ENCODE results near the gene RPN2. TPM values are rescaled to one million over a fixed set of nuclear protein-coding genes. Genes with fewer than 3 reads are reported as not detected.
"Not testable (repeated sequence)": the region's sequence is repeated elsewhere in the genome, so short reads cannot be mapped to it uniquely, and the experiment has no call there.

The RPN2 gene
- 98.5 TPM for polyA plus RNA-seq (2012; ENCODE audit: missing spikeins)

GRCh38 chr20:37178839-37179682 is at the start of gene RPN2, which contains the start of gene MROH8:
Gene RPN2 (plus strand): TSS chr20:37179330. CDS start chr20:37179357, 27 bp downstream.
Gene MROH8 (minus strand): TSS chr20:37179548.
- FAIRE-seq (peak; percentile 89), DNase-seq (ENCODE audit: insufficient read length) (peak; percentile 85)
- TF ChIP-seq TAF1 (IDR thresholded peaks at IDR 0.05; ENCODE audit: borderline replicate concordance, low read depth, low read length) (peak; percentile 80), POLR2AphosphoS5 (IDR thresholded peaks at IDR 0.05; ENCODE audit: low read depth, low read length) (peak; percentile 71; the same call in 1 of the 2 replicates), POLR2A (IDR thresholded peaks at IDR 0.05; ENCODE audit: low read depth, low read length) (peak; percentile 89; the same call in 1 of the 2 replicates)

GRCh38 chr20:37131486-37131885 is 47.6 kb upstream of the RPN2 start:
- TF ChIP-seq POLR2AphosphoS5 (IDR thresholded peaks at IDR 0.05; ENCODE audit: low read depth, low read length), result no peak
- TF ChIP-seq TAF1 (IDR thresholded peaks at IDR 0.05; ENCODE audit: borderline replicate concordance, low read depth, low read length), result no peak
- no peak for TF ChIP-seq POLR2A (IDR thresholded peaks at IDR 0.05; ENCODE audit: low read depth, low read length)
- no peak for DNase-seq (ENCODE audit: insufficient read length)
- no peak for FAIRE-seq

- FAIRE-seq, result no peak
- no peak for DNase-seq (ENCODE audit: insufficient read length)
- TF ChIP-seq TAF1 (IDR thresholded peaks at IDR 0.05; ENCODE audit: borderline replicate concordance, low read depth, low read length) (no peak), POLR2A (IDR thresholded peaks at IDR 0.05; ENCODE audit: low read depth, low read length) (no peak), POLR2AphosphoS5 (IDR thresholded peaks at IDR 0.05; ENCODE audit: low read depth, low read length) (no peak)
Measured at GRCh38 chr20:37133952-37134351, 45.2 kb upstream of the RPN2 start.

GRCh38 chr20:37137547-37137946 is 41.6 kb upstream of the RPN2 start:
- no peak for TF ChIP-seq POLR2AphosphoS5 (IDR thresholded peaks at IDR 0.05; ENCODE audit: low read depth, low read length)
- DNase-seq (ENCODE audit: insufficient read length) (no peak), FAIRE-seq (no peak)

GRCh38 chr20:37142708-37143107 is 36.4 kb upstream of the RPN2 start:
- no peak for DNase-seq (ENCODE audit: insufficient read length)
- FAIRE-seq, result no peak
- TF ChIP-seq TAF1 (IDR thresholded peaks at IDR 0.05; ENCODE audit: borderline replicate concordance, low read depth, low read length), result no peak

- FAIRE-seq (no peak), DNase-seq (ENCODE audit: insufficient read length) (no peak)
- TF ChIP-seq POLR2AphosphoS5 (IDR thresholded peaks at IDR 0.05; ENCODE audit: low read depth, low read length) (no peak), TAF1 (IDR thresholded peaks at IDR 0.05; ENCODE audit: borderline replicate concordance, low read depth, low read length) (no peak), POLR2A (IDR thresholded peaks at IDR 0.05; ENCODE audit: low read depth, low read length) (no peak)
Measured at GRCh38 chr20:37144856-37145404, 34.2 kb upstream of the RPN2 start.

- FAIRE-seq, result no peak
- TF ChIP-seq TAF1 (IDR thresholded peaks at IDR 0.05; ENCODE audit: borderline replicate concordance, low read depth, low read length) (no peak), POLR2AphosphoS5 (IDR thresholded peaks at IDR 0.05; ENCODE audit: low read depth, low read length) (no peak), POLR2A (IDR thresholded peaks at IDR 0.05; ENCODE audit: low read depth, low read length) (no peak)
- DNase-seq (ENCODE audit: insufficient read length), result no peak
Measured at GRCh38 chr20:37147250-37147649, 31.9 kb upstream of the RPN2 start.

- FAIRE-seq; DNase-seq (ENCODE audit: insufficient read length): not testable (repeated sequence)
Measured at GRCh38 chr20:37150864-37151263, 28.3 kb upstream of the RPN2 start.

GRCh38 chr20:37151529-37151928 is 27.6 kb upstream of the RPN2 start:
- TF ChIP-seq POLR2AphosphoS5 (IDR thresholded peaks at IDR 0.05; ENCODE audit: low read depth, low read length) (no peak), TAF1 (IDR thresholded peaks at IDR 0.05; ENCODE audit: borderline replicate concordance, low read depth, low read length) (no peak), POLR2A (IDR thresholded peaks at IDR 0.05; ENCODE audit: low read depth, low read length) (no peak)
- FAIRE-seq, result no peak
- DNase-seq (ENCODE audit: insufficient read length), result no peak

- no peak for FAIRE-seq
- TF ChIP-seq POLR2AphosphoS5 (IDR thresholded peaks at IDR 0.05; ENCODE audit: low read depth, low read length), result no peak
- TF ChIP-seq POLR2A (IDR thresholded peaks at IDR 0.05; ENCODE audit: low read depth, low read length), result no peak
- TF ChIP-seq TAF1 (IDR thresholded peaks at IDR 0.05; ENCODE audit: borderline replicate concordance, low read depth, low read length), result no peak
- DNase-seq (ENCODE audit: insufficient read length), result no peak
Measured at GRCh38 chr20:37152284-37152683, 26.8 kb upstream of the RPN2 start.

GRCh38 chr20:37154684-37155298 is 24.3 kb upstream of the RPN2 start:
- FAIRE-seq (no peak), DNase-seq (ENCODE audit: insufficient read length) (no peak)
- TF ChIP-seq TAF1 (IDR thresholded peaks at IDR 0.05; ENCODE audit: borderline replicate concordance, low read depth, low read length), result no peak

- no peak for DNase-seq (ENCODE audit: insufficient read length)
- TF ChIP-seq POLR2A (IDR thresholded peaks at IDR 0.05; ENCODE audit: low read depth, low read length), result no peak
- TF ChIP-seq TAF1 (IDR thresholded peaks at IDR 0.05; ENCODE audit: borderline replicate concordance, low read depth, low read length), result no peak
- no peak for TF ChIP-seq POLR2AphosphoS5 (IDR thresholded peaks at IDR 0.05; ENCODE audit: low read depth, low read length)
- FAIRE-seq, result no peak
Measured at GRCh38 chr20:37155987-37156386, 23.1 kb upstream of the RPN2 start.
